GM23338 (cell line): ENCODE data around the gene CHRM5. TPM values are rescaled to one million over a fixed set of nuclear protein-coding genes. Genes with fewer than 3 reads are reported as not detected.

Experiments
- ATAC-seq: fragments of 200-7000 bp; cut with Tn5 transposase; 3 replicates; pipeline ENCODE4 v1.9.1; 2020
- DNase-seq: peaks from one replicate; pipeline ENCODE4 v3.0.0-alpha.2; 2015; ENCODE audit warnings: low spot score
- H2AFZ ChIP-seq: fragments of 200-600 bp; sonication (generic); 2 replicates; pipeline ENCODE4 v1.8.0; 2016; ENCODE audit warnings: antibody characterized with exemption, mild to moderate bottlenecking, moderate library complexity
- H3F3A ChIP-seq: fragments of 200-600 bp; sonication (generic); replicated peaks from 2 replicates; pipeline ENCODE4 v1.8.0; 2017; ENCODE audit warnings: antibody characterized with exemption, mixed run types, low read depth
- H3K27ac ChIP-seq: fragments of 200-600 bp; sonication (generic); 2 replicates; pipeline ENCODE4 v1.6.1; 2016; ENCODE audit warnings: low read depth
- H3K27me3 ChIP-seq: fragments of 200-600 bp; sonication (generic); 2 replicates; pipeline ENCODE4 v1.8.0; 2016; ENCODE audit warnings: mild to moderate bottlenecking, mixed run types, moderate library complexity; ENCODE audit not compliant: insufficient read depth
- H3K36me3 ChIP-seq: fragments of 200-600 bp; sonication (generic); 2 replicates; pipeline ENCODE4 v1.8.0; 2016; ENCODE audit warnings: mild to moderate bottlenecking; ENCODE audit not compliant: insufficient read depth
- H3K4me1 ChIP-seq: fragments of 200-600 bp; sonication (generic); 2 replicates; pipeline ENCODE4 v1.8.0; 2016; ENCODE audit warnings: mild to moderate bottlenecking, moderate library complexity; ENCODE audit not compliant: insufficient read depth
- H3K4me2 ChIP-seq: fragments of 200-600 bp; sonication (generic); 2 replicates; pipeline ENCODE4 v1.7.1; 2017; ENCODE audit warnings: mixed run types
- H3K4me3 ChIP-seq: fragments of 200-600 bp; sonication (generic); 2 replicates; pipeline ENCODE4 v1.6.1; 2016; ENCODE audit warnings: mixed run types
- H3K79me2 ChIP-seq: fragments of 200-600 bp; sonication (generic); replicated peaks from 2 replicates; pipeline ENCODE4 v1.8.0; 2017; ENCODE audit warnings: mild to moderate bottlenecking; ENCODE audit not compliant: insufficient read depth
- H3K9me2 ChIP-seq: fragments of 200-600 bp; sonication (generic); 2 replicates; pipeline ENCODE4 v1.8.0; 2017; ENCODE audit not compliant: insufficient read depth
- H4K20me1 ChIP-seq: fragments of 200-600 bp; sonication (generic); replicated peaks from 2 replicates; pipeline ENCODE4 v1.8.0; 2017; ENCODE audit warnings: mild to moderate bottlenecking; ENCODE audit not compliant: insufficient read depth
- H3K27ac Mint-ChIP-seq: 2 replicates; pipeline ENCODE4 v1.8.0; 2020; ENCODE audit warnings: inconsistent platforms, mild to moderate bottlenecking, moderate library complexity, mixed read lengths
- H3K27me3 Mint-ChIP-seq: 3 replicates; pipeline ENCODE4 v1.8.0; 2022; ENCODE audit warnings: low read depth, mild to moderate bottlenecking, moderate library complexity, mixed read lengths, inconsistent platforms; ENCODE audit not compliant: insufficient read depth, poor library complexity
- H3K36me3 Mint-ChIP-seq: 3 replicates; pipeline ENCODE4 v1.8.0; 2021; ENCODE audit warnings: low read depth, mild to moderate bottlenecking, inconsistent platforms, moderate library complexity, mixed read lengths
- H3K4me1 Mint-ChIP-seq: 3 replicates; pipeline ENCODE4 v1.8.0; 2020; ENCODE audit warnings: mild to moderate bottlenecking, inconsistent platforms, mixed read lengths
- H3K4me3 Mint-ChIP-seq: 3 replicates; pipeline ENCODE4 v1.8.0; 2021; ENCODE audit warnings: moderate library complexity, mild to moderate bottlenecking, inconsistent platforms, mixed read lengths
- H3K9me3 Mint-ChIP-seq: 3 replicates; pipeline ENCODE4 v1.8.0; 2020; ENCODE audit warnings: moderate library complexity, mild to moderate bottlenecking, inconsistent platforms, mixed read lengths
- CREB1 ChIP-seq: fragments of 250-450 bp; sonication (Bioruptor Pico); IDR thresholded peaks from 2 replicates; pipeline ENCODE4 v1.5.0; 2020; ENCODE audit warnings: low read depth, mild to moderate bottlenecking, moderate library complexity
- EZH2 ChIP-seq: fragments of 200-600 bp; sonication (generic); IDR thresholded peaks from one replicate; pipeline ENCODE4 v1.8.0; 2017; ENCODE audit warnings: antibody characterized with exemption, mild to moderate bottlenecking, low read depth; ENCODE audit not compliant: unreplicated experiment
- EZH2phosphoT487 ChIP-seq: fragments of 200-600 bp; sonication (generic); IDR thresholded peaks from one replicate; pipeline ENCODE4 v1.8.1; 2018; ENCODE audit warnings: antibody characterized with exemption; ENCODE audit not compliant: unreplicated experiment
- JUNB ChIP-seq: IDR thresholded peaks from one replicate; pipeline ENCODE4 v1.6.1; 2016; ENCODE audit warnings: antibody characterized with exemption; ENCODE audit not compliant: unreplicated experiment
- ZNF114 ChIP-seq: fragments of 250-450 bp; sonication (Bioruptor Pico); IDR thresholded peaks from 2 replicates; pipeline ENCODE4 v1.5.0; 2020; ENCODE audit warnings: mild to moderate bottlenecking, moderate library complexity
- polyA plus RNA-seq: library from polyadenylated mRNA; unstranded; fragments of >200 nt; fragmentation: Nextera tagmentation; extraction: Ambion mirVana; gene quantifications from 2 replicates; pipeline ENCODE4 v1.2.1, GENCODE V29; 2016
- total RNA-seq: library from RNA; depleted of rRNA; stranded (reverse); fragments of >200 nt; shearing (Covaris generic); gene quantifications from 2 replicates; pipeline ENCODE4 v1.2.3, GENCODE V29; 2014
- TF ChIP-seq, protein P1 (sequence below), 2 experiments: fragments of 200-600 bp in 1 of 2; sonication (generic) in 1 of 2; conservative IDR thresholded peaks; 2 replicates each; pipeline versions ENCODE4 v1.5.1 to v1.6.1; 2016 to 2017; ENCODE audit warnings: antibody characterized with exemption in 2 of 2, low read depth in 2 of 2, mild to moderate bottlenecking in 2 of 2, moderate library complexity in 1 of 2
- TF ChIP-seq, protein P2 (sequence below): fragments of 250-450 bp; sonication (Bioruptor Pico); IDR thresholded peaks from 2 replicates; pipeline ENCODE4 v1.5.0; 2020; ENCODE audit warnings: mild to moderate bottlenecking, moderate library complexity

CHRM5 gene
- total and polyA plus RNA-seq, 2 experiments from 2014 or later, result not detected

DNA sequence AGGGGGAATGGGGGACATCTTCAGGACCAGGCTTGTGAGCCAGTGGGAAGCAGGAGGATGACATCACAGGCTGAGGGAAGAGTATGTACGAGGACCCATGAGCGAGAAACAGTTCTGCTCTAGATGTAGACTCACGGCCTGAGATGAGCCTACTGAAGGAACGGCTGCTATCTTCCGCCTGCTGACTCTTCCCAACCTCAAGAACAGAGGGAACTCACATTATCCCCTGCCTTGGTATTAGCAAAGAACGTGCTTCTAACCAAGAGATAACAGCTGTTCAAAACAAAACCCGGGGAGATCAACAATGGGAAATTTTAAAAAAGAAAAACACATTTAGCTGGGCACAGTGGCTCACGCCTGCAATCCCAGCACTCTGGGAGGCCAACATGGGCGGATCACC, 45.4 kb downstream of the CHRM5 start:
- Histone ChIP-seq H3K79me2 (no peaks in the 10 kb centered on the region), H3F3A (no peaks in the 10 kb centered on the region), H3K36me3 (no peaks in the 10 kb centered on the region), H2AFZ (no peak overlapping the region), H3K4me1 (peaks cover 13% of the 10 kb centered on the region), H3K4me3 (no peak overlapping the region), H3K27me3 (no peaks in the 10 kb centered on the region), H3K4me2 (no peak overlapping the region), H3K27ac (no peak overlapping the region), H4K20me1 (no peaks in the 10 kb centered on the region), H3K9me2 (no peaks in the 10 kb centered on the region; the same call in 1 of the 2 replicates)
- TF ChIP-seq, protein P1, sequence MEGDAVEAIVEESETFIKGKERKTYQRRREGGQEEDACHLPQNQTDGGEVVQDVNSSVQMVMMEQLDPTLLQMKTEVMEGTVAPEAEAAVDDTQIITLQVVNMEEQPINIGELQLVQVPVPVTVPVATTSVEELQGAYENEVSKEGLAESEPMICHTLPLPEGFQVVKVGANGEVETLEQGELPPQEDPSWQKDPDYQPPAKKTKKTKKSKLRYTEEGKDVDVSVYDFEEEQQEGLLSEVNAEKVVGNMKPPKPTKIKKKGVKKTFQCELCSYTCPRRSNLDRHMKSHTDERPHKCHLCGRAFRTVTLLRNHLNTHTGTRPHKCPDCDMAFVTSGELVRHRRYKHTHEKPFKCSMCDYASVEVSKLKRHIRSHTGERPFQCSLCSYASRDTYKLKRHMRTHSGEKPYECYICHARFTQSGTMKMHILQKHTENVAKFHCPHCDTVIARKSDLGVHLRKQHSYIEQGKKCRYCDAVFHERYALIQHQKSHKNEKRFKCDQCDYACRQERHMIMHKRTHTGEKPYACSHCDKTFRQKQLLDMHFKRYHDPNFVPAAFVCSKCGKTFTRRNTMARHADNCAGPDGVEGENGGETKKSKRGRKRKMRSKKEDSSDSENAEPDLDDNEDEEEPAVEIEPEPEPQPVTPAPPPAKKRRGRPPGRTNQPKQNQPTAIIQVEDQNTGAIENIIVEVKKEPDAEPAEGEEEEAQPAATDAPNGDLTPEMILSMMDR (conservative IDR thresholded peaks at IDR 0.05; ENCODE audit: low read depth in 2 of 2), result no peak
- TF ChIP-seq JUNB, result no peak
- TF ChIP-seq EZH2, result no peak
- TF ChIP-seq ZNF114 (CRISPR knock-in tag), result no peak
- DNase-seq (no peak), ATAC-seq (no peak)
- Mint-ChIP-seq H3K36me3 (peaks cover 12% of the 10 kb centered on the region), H3K4me1 (peaks cover 22% of the 10 kb centered on the region), H3K9me3 (no peaks in the 10 kb centered on the region), H3K27me3 (peaks cover 2% of the 10 kb centered on the region), H3K4me3 (no peak overlapping the region), H3K27ac (no peak overlapping the region)

DNA sequence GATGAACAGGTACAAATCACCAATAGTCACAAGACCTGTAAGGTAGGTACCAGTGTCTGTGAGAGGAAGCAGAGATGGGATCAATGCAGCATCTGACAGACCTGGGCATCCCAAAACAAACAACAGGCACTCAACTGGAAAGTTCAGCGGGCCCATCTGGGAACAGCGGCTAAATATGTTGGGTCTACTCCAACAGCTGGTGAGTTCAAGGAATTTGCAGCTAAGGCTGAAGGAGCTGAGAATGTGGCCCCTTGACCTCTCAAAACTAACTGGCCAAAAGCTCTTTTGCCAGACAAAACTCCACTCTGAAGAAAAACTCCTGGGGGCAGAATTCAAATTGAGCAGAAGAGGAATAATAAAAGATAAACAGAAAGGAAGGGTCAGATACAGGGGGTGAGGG, 46.3 kb downstream of the CHRM5 start:
- Histone ChIP-seq H3K27me3 (no peaks in the 10 kb centered on the region), H3K4me1 (peaks cover 13% of the 10 kb centered on the region), H4K20me1 (no peaks in the 10 kb centered on the region), H3K4me3 (no peak overlapping the region), H3F3A (no peaks in the 10 kb centered on the region), H3K9me2 (no peaks in the 10 kb centered on the region; the same call in 1 of the 2 replicates), H3K27ac (no peak overlapping the region), H2AFZ (no peak overlapping the region), H3K36me3 (no peaks in the 10 kb centered on the region), H3K4me2 (no peak overlapping the region), H3K79me2 (no peaks in the 10 kb centered on the region)
- TF ChIP-seq CREB1 (CRISPR knock-in tag) (no peak), EZH2 (no peak), EZH2phosphoT487 (no peak)
- TF ChIP-seq, protein P2, sequence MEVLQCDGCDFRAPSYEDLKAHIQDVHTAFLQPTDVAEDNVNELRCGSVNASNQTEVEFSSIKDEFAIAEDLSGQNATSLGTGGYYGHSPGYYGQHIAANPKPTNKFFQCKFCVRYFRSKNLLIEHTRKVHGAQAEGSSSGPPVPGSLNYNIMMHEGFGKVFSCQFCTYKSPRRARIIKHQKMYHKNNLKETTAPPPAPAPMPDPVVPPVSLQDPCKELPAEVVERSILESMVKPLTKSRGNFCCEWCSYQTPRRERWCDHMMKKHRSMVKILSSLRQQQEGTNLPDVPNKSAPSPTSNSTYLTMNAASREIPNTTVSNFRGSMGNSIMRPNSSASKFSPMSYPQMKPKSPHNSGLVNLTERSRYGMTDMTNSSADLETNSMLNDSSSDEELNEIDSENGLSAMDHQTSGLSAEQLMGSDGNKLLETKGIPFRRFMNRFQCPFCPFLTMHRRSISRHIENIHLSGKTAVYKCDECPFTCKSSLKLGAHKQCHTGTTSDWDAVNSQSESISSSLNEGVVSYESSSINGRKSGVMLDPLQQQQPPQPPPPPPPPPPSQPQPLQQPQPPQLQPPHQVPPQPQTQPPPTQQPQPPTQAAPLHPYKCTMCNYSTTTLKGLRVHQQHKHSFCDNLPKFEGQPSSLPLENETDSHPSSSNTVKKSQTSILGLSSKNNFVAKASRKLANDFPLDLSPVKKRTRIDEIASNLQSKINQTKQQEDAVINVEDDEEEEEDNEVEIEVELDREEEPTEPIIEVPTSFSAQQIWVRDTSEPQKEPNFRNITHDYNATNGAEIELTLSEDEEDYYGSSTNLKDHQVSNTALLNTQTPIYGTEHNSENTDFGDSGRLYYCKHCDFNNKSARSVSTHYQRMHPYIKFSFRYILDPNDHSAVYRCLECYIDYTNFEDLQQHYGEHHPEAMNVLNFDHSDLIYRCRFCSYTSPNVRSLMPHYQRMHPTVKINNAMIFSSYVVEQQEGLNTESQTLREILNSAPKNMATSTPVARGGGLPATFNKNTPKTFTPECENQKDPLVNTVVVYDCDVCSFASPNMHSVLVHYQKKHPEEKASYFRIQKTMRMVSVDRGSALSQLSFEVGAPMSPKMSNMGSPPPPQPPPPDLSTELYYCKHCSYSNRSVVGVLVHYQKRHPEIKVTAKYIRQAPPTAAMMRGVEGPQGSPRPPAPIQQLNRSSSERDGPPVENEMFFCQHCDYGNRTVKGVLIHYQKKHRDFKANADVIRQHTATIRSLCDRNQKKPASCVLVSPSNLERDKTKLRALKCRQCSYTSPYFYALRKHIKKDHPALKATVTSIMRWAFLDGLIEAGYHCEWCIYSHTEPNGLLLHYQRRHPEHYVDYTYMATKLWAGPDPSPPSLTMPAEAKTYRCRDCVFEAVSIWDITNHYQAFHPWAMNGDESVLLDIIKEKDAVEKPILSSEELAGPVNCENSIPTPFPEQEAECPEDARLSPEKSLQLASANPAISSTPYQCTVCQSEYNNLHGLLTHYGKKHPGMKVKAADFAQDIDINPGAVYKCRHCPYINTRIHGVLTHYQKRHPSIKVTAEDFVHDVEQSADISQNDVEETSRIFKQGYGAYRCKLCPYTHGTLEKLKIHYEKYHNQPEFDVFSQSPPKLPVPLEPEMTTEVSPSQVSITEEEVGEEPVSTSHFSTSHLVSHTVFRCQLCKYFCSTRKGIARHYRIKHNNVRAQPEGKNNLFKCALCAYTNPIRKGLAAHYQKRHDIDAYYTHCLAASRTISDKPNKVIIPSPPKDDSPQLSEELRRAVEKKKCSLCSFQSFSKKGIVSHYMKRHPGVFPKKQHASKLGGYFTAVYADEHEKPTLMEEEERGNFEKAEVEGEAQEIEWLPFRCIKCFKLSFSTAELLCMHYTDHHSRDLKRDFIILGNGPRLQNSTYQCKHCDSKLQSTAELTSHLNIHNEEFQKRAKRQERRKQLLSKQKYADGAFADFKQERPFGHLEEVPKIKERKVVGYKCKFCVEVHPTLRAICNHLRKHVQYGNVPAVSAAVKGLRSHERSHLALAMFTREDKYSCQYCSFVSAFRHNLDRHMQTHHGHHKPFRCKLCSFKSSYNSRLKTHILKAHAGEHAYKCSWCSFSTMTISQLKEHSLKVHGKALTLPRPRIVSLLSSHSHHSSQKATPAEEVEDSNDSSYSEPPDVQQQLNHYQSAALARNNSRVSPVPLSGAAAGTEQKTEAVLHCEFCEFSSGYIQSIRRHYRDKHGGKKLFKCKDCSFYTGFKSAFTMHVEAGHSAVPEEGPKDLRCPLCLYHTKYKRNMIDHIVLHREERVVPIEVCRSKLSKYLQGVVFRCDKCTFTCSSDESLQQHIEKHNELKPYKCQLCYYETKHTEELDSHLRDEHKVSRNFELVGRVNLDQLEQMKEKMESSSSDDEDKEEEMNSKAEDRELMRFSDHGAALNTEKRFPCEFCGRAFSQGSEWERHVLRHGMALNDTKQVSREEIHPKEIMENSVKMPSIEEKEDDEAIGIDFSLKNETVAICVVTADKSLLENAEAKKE (CRISPR knock-in tag), result no peak
- Mint-ChIP-seq H3K36me3 (peaks cover 14% of the 10 kb centered on the region), H3K4me1 (peaks cover 22% of the 10 kb centered on the region), H3K4me3 (no peak overlapping the region), H3K9me3 (no peaks in the 10 kb centered on the region), H3K27ac (no peak overlapping the region), H3K27me3 (peaks cover 2% of the 10 kb centered on the region)
- no peak for DNase-seq
- ATAC-seq, result no peak
